GM13976 (cell line): ENCODE measurements around the gene PRKCA.

ENCODE experiments used
- DNase-seq: peaks from one replicate; pipeline ENCODE4 v3.0.0; 2012; ENCODE audit warnings: low spot score
- in situ Hi-C: fragments of 300-500 bp; cut with MboI; formaldehyde crosslinking; loops from one replicate; pipeline ENCODE4 v1.12.0; 2022; ENCODE audit warnings: low sequenced_read_pairs, mixed read lengths, inconsistent platforms; ENCODE audit not compliant: unreplicated experiment
- TF ChIP-seq, protein P1 (sequence below): IDR thresholded peaks from 2 replicates; pipeline ENCODE4 v1.5.1; 2012; ENCODE audit warnings: borderline replicate concordance, mild to moderate bottlenecking; ENCODE audit not compliant: insufficient read depth; ENCODE audit errors: extremely low read depth, missing control alignments, control extremely low read depth

The PRKCA gene

DNA sequence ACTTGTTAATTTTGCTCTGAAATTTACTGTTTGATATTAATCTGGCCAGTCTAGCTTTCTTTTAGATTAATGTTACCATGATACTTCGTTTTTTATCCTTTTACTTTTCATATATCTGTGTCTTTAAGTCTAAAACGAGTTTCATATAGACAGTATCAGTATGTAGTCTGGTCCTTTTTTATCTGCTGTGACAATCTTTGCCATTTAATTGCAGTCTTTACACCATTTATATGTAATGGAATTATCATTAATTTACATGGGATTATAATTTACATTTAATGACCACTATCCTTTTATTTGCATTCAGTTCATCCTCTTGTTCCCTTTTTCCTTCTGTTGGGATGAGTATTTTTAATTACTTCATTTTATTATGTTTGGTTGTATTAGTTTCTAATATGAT lies 243.5 kb downstream of the PRKCA start:
- in situ Hi-C loops = no loop called here
- no peak for DNase-seq
- TF ChIP-seq, protein P1, sequence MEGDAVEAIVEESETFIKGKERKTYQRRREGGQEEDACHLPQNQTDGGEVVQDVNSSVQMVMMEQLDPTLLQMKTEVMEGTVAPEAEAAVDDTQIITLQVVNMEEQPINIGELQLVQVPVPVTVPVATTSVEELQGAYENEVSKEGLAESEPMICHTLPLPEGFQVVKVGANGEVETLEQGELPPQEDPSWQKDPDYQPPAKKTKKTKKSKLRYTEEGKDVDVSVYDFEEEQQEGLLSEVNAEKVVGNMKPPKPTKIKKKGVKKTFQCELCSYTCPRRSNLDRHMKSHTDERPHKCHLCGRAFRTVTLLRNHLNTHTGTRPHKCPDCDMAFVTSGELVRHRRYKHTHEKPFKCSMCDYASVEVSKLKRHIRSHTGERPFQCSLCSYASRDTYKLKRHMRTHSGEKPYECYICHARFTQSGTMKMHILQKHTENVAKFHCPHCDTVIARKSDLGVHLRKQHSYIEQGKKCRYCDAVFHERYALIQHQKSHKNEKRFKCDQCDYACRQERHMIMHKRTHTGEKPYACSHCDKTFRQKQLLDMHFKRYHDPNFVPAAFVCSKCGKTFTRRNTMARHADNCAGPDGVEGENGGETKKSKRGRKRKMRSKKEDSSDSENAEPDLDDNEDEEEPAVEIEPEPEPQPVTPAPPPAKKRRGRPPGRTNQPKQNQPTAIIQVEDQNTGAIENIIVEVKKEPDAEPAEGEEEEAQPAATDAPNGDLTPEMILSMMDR = no peak

- in situ Hi-C loops = no loop called here
- DNase-seq = no peak
- TF ChIP-seq, protein P1 = no peak
Observed at GRCh38 chr17:66547151-66547865, 244.9 kb downstream of the PRKCA start.

- TF ChIP-seq, protein P1 = no peak
- in situ Hi-C loops = no loop called here
- no peak for DNase-seq
Observed at GRCh38 chr17:66548158-66548557, 245.7 kb downstream of the PRKCA start.

- TF ChIP-seq, protein P1 = no peak
- no peak for DNase-seq
- in situ Hi-C loops = no loop called here
Observed at GRCh38 chr17:66548659-66549310, 246.4 kb downstream of the PRKCA start.

GRCh38 chr17:66549311-66549704 lies 246.9 kb downstream of the PRKCA start:
- in situ Hi-C loops = no loop called here
- DNase-seq = no peak
- TF ChIP-seq, protein P1 = no peak

GRCh38 chr17:66549731-66550207 lies 247.4 kb downstream of the PRKCA start:
- TF ChIP-seq, protein P1 = no peak
- in situ Hi-C loops = loop anchor here (10.0 kb wide), 1 partner anchor 295 kb away; no protein-coding TSS in a partner anchor
- no peak for DNase-seq
